Nephron (organoid): ENCODE data around the gene MAP4.

Experiments used
- H3K27ac Mint-ChIP-seq, 3 experiments: 2 replicates each; pipeline ENCODE4 v1.8.0; 2020; ENCODE audit warnings: mixed read lengths in 3 of 3, mild to moderate bottlenecking in 2 of 3, moderate library complexity in 1 of 3
- H3K27me3 Mint-ChIP-seq: 2 replicates; pipeline ENCODE4 v1.8.0; 2021; ENCODE audit warnings: low read depth, mild to moderate bottlenecking, moderate library complexity, mixed read lengths
- H3K36me3 Mint-ChIP-seq: 2 replicates; pipeline ENCODE4 v1.8.0; 2020; ENCODE audit warnings: low read depth, mixed read lengths
- H3K4me1 Mint-ChIP-seq: 2 replicates; pipeline ENCODE4 v1.8.0; 2020; ENCODE audit warnings: mixed read lengths
- H3K4me3 Mint-ChIP-seq, 3 experiments: 2 replicates each; pipeline ENCODE4 v1.8.0; 2020; ENCODE audit warnings: mild to moderate bottlenecking in 3 of 3, mixed read lengths in 3 of 3, moderate library complexity in 2 of 3
- H3K9me3 Mint-ChIP-seq: 2 replicates; pipeline ENCODE4 v1.8.0; 2020; ENCODE audit warnings: mixed read lengths
- CTCF ChIP-seq, 3 experiments: fragments of 200-600 bp; sonication (generic); IDR thresholded peaks; one replicate each; pipeline ENCODE4 v1.5.0; 2021; ENCODE audit warnings: antibody characterized with exemption in 3 of 3; ENCODE audit not compliant: unreplicated experiment in 3 of 3

MAP4 gene

GRCh38 chr3:47974974-47975470 lies 41.2 kb downstream of the MAP4 start:
- no peak overlapping the region for H3K4me3 Mint-ChIP-seq
- H3K36me3 Mint-ChIP-seq: peaks cover 8% of the 10 kb centered on the region
- no peaks in the 10 kb centered on the region for H3K9me3 Mint-ChIP-seq
- no peak for TF ChIP-seq CTCF (IDR thresholded peaks at IDR 0.05; ENCODE audit: unreplicated experiment in 3 of 3)
- H3K4me1 Mint-ChIP-seq: no peaks in the 10 kb centered on the region
- no peaks in the 10 kb centered on the region for H3K27me3 Mint-ChIP-seq
- no peak overlapping the region for H3K27ac Mint-ChIP-seq

DNA sequence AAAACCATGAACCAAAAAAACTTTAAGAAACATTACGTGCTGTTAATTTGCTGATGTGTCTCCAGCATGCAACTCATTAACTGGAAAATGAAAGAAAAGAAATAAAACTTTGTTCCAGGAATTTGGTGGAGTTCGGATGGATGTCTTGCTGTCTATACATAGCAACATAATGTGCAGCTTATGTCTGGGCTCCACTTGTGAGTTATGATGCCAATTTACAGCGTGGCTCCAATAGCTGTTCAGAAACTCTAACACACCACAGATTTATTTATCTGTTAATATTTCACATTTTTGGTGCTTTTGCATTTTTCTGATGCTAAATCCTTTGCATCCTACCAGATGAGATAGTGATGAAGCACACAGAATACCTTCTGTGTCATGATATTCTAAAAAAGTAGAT lies 45.1 kb downstream of the MAP4 start:
- H3K27ac Mint-ChIP-seq: no peak overlapping the region

GRCh38 chr3:47964740-47965139 lies 51.5 kb downstream of the MAP4 start:
- Mint-ChIP-seq H3K27me3 (no peaks in the 10 kb centered on the region), H3K9me3 (peaks cover 2% of the 10 kb centered on the region), H3K27ac (no peak overlapping the region), H3K4me1 (peaks cover 25% of the 10 kb centered on the region), H3K4me3 (no peak overlapping the region), H3K36me3 (peaks cover 41% of the 10 kb centered on the region)
- no peak for TF ChIP-seq CTCF (IDR thresholded peaks at IDR 0.05; ENCODE audit: unreplicated experiment in 3 of 3)

More for the DNA sequence above, 45.1 kb downstream of the MAP4 start:
- H3K4me1 Mint-ChIP-seq: no peaks in the 10 kb centered on the region
- no peak for TF ChIP-seq CTCF (IDR thresholded peaks at IDR 0.05; ENCODE audit: unreplicated experiment in 3 of 3)
- H3K36me3 Mint-ChIP-seq: peaks cover 21% of the 10 kb centered on the region
- H3K9me3 Mint-ChIP-seq: no peaks in the 10 kb centered on the region
- no peak overlapping the region for H3K4me3 Mint-ChIP-seq
- no peaks in the 10 kb centered on the region for H3K27me3 Mint-ChIP-seq

DNA sequence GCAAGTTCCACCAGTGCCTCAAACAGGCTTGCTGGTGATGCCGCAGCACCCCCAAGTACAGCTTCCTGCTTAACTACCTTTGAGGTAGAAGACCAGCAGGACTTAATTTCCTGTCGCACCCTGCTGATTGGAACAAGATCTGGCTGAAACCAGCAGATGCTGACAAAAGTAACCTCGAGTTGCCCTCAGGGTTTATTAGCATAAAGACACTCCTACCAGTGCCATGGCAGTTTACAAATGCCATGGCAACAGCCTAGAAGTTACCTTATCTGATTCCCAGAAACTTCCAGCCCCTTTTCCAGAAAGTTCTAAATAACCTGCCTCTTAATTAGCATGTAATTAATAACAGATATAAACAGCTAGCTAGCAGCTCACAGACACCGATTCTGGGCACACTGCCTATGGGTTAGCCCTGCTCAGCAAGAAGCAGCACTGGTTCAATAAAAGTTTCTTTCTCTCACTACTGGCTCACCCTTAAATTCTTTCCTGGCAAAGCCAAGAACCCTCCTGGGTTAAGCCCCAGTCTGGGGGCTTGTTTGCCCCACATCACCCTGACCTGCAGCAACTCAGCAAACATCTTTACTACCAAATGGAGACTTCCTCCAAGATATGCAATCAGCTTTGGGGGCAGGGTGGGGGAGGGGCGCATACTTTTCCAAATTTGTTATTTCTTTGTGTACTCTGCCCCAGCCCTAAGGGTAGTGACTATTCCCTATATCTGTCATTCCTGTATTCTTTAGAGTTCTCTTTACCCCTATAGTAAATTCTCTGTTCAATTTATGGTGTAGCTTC lies 54.2 kb downstream of the MAP4 start:
- Mint-ChIP-seq H3K4me1 (peaks cover 25% of the 10 kb centered on the region), H3K9me3 (peaks cover 2% of the 10 kb centered on the region), H3K36me3 (peaks cover 34% of the 10 kb centered on the region), H3K4me3 (peak overlapping the region in 1 of 3 experiments; percentile 17), H3K27ac (peak overlapping the region; percentile 11 to 92 (median 25)), H3K27me3 (no peaks in the 10 kb centered on the region)
- TF ChIP-seq CTCF (IDR thresholded peaks at IDR 0.05; ENCODE audit: unreplicated experiment in 3 of 3): no peak

DNA sequence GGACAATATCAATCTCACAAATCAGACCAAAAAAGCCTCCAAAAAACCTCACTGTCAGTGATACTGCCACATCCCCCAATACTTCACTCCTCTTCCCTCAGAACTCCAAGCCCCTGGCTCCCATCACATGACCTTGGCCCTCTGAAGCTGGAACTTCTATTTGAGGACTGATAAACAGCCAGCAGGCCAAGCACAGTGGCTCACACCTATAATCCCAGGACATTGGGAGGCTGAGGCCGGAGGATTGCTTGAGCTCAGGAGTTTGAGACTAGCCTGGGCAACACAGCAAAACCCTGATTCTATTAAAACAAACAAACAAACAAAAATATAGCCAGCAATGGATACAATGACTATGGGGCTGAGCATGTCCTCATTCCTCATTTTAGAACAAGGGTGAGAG lies 55.2 kb downstream of the MAP4 start:
- no peak for TF ChIP-seq CTCF (IDR thresholded peaks at IDR 0.05; ENCODE audit: unreplicated experiment in 3 of 3)
- Mint-ChIP-seq H3K27me3 (no peaks in the 10 kb centered on the region), H3K27ac (peak overlapping the region in 1 of 3 experiments; percentile 92), H3K4me3 (no peak overlapping the region), H3K36me3 (peaks cover 30% of the 10 kb centered on the region), H3K4me1 (peaks cover 25% of the 10 kb centered on the region), H3K9me3 (peaks cover 2% of the 10 kb centered on the region)

GRCh38 chr3:47956521-47956920 lies 59.7 kb downstream of the MAP4 start:
- H3K4me3 Mint-ChIP-seq: no peak overlapping the region
- H3K4me1 Mint-ChIP-seq: peaks cover 8% of the 10 kb centered on the region
- H3K27ac Mint-ChIP-seq: peak overlapping the region in 1 of 3 experiments; percentile 35
- H3K36me3 Mint-ChIP-seq: peaks cover 12% of the 10 kb centered on the region
- no peak for TF ChIP-seq CTCF (IDR thresholded peaks at IDR 0.05; ENCODE audit: unreplicated experiment in 3 of 3)
- H3K9me3 Mint-ChIP-seq: no peaks in the 10 kb centered on the region
- H3K27me3 Mint-ChIP-seq: no peaks in the 10 kb centered on the region
